NCI-H2171 treated with DMSO at 0.1 percent for 48 hours (cell line): ENCODE data around the gene CUTA.

Experiments used
- DNase-seq: peaks from one replicate; lab custom pipeline; 2025; lab: John Stamatoyannopoulos, UW

Gene CUTA

GRCh38 chr6:33423777-33424176, 5.9 kb upstream of the CUTA start:
- no peak for DNase-seq

GRCh38 chr6:33421344-33421643, 3.4 kb upstream of the CUTA start:
- DNase-seq = no peak

- DNase-seq = peak; percentile 39
Observed at GRCh38 chr6:33420491-33421343, 2.8 kb upstream of the CUTA start.

GRCh38 chr6:33419580-33420490, 1.9 kb upstream of the CUTA start, which contains the start of gene SYNGAP1:
Gene SYNGAP1, plus strand, starts transcription at chr6:33420065. Its CDS starts 200 bp downstream, at chr6:33420265.
- DNase-seq = peak; percentile 67

GRCh38 chr6:33418690-33419291, 884 bp upstream of the CUTA start:
- DNase-seq = no peak

GRCh38 chr6:33417128-33417902, 592 bp downstream of the CUTA start:
- peak; percentile 39 for DNase-seq

GRCh38 chr6:33416386-33417127, 1.4 kb downstream of the CUTA start:
- no peak for DNase-seq

- DNase-seq = no peak
Observed at GRCh38 chr6:33415831-33416230, 2.1 kb downstream of the CUTA start.

- DNase-seq = no peak
Observed at GRCh38 chr6:33414592-33415271, 3.2 kb downstream of the CUTA start.

- no peak for DNase-seq
Observed at GRCh38 chr6:33413241-33414120, 4.4 kb downstream of the CUTA start.

GRCh38 chr6:33412140-33413009, 5.5 kb downstream of the CUTA start:
- no peak for DNase-seq

- no peak for DNase-seq
Observed at GRCh38 chr6:33411632-33412005, 6.3 kb downstream of the CUTA start.

- peak; percentile 70 for DNase-seq
Observed at GRCh38 chr6:33410711-33411631, 6.9 kb downstream of the CUTA start, which contains the start of gene PHF1. Gene PHF1, plus strand, starts transcription at chr6:33411014. Its CDS starts 1,250 bp downstream, at chr6:33412264.

- peak; percentile 94 for DNase-seq
Observed at GRCh38 chr6:33410050-33410710, 7.7 kb downstream of the CUTA start.

GRCh38 chr6:33407132-33407718, 10.7 kb downstream of the CUTA start:
- no peak for DNase-seq

- no peak for DNase-seq
Observed at GRCh38 chr6:33406126-33406525, 11.8 kb downstream of the CUTA start.
